Right renal cortex interstitium (tissue), 3 donors: ENCODE results near the gene SLC16A12. TPM values are rescaled to one million over a fixed set of nuclear protein-coding genes. Genes with fewer than 3 reads are reported as not detected.
"Not testable (repeated sequence)": the region's sequence is repeated elsewhere in the genome, so short reads cannot be mapped to it uniquely, and the experiment has no call there.

Experiments used
- DNase-seq, 3 donors: peaks; one replicate each; pipeline ENCODE4 v3.0.0-alpha.2; 2013; ENCODE audit warnings: low read depth in 3 of 3, low spot score in 2 of 3
- polyA plus RNA-seq, 3 donors: library from polyadenylated mRNA; unstranded; fragments of 120-200 nt; gene quantifications; one replicate each; pipeline ENCODE4 v1.2.1, GENCODE V29; 2013; ENCODE audit not compliant: insufficient read length in 3 of 3

Gene SLC16A12
- polyA plus RNA-seq, 3 donors, result 27.8 to 34.1 (median 33.0) TPM

DNA sequence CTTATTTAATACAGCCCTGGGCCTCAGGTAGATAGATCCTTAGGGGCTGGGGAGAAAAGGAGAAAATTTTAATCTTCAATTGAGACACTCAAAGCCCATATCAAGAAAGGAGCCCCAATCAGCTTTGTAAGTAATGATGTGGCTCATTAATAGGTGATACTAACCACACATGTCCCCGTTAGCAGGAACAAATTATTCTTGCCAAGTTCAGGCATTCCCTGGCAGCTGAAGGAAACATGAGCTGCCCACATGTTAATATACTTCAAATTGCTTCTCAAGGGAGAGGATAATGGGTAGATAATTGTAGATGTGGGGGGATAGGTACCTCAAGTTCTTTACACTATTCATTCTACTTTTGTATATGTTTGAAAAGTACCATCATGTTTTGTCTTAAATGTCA lies 106.5 kb downstream of the SLC16A12 start:
- no peak for DNase-seq

DNA sequence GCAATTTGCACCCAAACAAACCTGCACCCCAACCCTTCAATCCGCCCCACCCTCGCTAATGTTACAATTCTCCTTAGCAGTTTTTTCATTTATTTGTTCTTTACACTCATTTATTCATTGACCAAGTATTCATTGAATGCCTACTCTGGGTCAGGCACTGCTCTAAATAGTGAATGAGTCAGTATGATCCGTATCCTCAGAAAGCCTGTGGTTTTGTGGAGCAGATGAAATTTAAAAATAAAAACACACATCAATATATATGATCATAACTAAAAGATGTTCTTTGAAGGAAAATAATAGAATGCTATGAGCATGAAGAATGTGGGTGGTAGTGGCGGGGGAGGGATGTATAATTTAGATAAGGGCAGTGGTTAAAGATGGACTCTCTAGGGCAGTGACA lies 107.8 kb downstream of the SLC16A12 start:
- no peak for DNase-seq

DNA sequence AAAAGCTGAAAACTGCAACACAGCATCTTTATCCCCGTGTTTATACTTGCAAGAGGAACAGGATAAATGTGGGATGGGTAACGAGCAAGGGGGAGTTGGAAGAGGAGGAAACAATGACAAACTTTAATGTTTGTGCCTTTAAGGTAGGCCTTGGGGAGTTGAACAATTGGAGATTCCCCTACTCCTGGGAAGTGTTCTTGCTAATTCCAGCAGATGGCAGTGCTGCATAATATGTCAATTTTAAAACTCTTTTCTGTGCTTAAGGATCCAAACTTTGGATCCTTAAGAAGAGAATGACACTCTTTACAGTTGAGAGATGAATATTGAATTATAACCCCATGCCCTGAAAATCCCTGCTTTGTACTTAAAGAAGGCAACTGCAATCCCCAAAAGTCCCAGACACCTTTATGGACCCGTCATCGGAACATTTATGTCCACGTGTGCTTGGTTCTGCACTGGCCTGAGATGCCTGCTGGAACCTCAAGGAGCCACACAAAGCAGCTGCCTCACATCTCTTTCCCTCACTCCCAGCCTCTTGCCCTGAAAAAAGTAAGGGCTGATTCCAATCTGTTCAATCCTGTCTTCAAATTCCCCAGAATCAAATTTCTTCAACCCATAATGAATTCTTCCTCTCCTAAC lies 109.0 kb downstream of the SLC16A12 start:
- peak in 1 of 3 donors; percentile 47 for DNase-seq

DNA sequence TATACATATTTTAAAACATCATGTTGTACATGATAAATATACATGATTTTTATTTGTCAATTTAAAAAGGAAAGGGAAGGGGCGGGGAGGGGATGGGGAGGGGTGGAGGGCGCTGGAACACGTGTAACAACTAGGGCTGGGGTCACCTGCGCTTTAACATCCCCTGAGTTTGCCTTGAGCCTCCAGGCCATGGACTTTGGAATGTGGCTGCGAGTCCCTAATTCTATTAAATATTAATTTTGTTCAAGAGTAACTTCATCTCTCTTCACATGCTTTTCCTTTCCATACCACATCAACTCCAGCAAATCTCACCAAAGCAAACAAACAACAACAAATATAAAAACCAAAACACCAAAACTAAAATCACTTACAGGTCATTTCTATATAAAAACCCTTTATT lies 110.4 kb downstream of the SLC16A12 start:
- DNase-seq, result no peak

DNA sequence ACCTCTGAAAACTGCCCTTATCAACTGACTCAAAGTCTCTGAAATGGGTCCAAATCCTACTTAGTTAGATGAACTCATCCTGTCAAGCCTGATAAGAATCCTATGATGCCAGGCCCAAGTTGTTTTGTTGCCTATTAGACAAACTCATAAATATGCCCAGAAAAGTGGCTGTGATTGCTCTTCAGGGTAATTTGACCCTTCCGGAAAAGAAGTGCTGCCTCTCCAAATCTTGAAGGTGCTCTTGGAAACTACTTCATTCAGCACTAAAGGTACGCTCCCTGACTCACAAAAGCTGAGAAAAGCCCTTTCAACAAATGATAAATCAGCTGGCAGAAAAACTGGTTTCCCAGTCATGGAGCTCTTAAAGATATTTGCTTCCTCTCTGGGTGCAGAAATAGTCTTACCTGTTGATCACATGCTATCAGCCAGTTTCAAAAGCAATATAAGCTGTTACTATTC lies 114.3 kb downstream of the SLC16A12 start:
- DNase-seq, result no peak

DNA sequence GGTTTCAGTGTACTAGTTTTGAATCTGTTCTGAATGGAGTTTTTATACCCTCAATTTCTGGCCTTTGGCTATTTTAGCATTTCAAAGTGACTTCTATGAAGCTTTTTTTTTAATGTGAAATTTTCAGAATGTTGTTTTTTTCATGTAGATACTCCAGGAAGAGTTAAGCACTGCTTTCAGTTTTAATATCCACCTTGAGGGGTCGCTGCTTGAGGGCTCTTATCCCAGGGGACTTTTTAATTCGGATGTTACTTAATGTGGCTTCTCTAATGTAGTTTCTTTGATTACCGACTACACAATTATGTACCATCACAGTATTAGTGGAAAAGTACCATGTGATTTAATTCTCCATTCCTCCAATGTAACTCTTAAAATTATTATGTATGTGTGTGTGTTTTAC lies 115.8 kb downstream of the SLC16A12 start:
- no peak for DNase-seq

DNA sequence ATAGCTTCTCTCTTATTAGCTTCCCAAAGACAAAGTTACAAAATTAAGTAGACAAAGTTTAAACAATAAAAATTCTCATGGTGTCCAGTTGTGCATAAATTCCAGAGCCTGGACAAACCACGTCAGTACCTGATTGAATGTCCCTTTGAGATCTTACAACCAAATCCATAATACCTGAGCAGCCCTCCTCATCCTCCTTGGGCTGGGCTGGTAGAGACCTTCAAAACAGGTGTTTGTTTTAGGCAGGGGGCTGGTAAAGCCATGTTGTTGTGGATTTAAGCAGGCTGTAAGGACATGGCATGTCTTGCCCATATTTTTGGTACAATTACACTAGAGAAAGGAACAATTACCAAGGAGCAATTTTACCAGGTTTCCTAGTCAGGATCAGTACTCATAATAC lies 118.9 kb downstream of the SLC16A12 start:
- no peak for DNase-seq

DNA sequence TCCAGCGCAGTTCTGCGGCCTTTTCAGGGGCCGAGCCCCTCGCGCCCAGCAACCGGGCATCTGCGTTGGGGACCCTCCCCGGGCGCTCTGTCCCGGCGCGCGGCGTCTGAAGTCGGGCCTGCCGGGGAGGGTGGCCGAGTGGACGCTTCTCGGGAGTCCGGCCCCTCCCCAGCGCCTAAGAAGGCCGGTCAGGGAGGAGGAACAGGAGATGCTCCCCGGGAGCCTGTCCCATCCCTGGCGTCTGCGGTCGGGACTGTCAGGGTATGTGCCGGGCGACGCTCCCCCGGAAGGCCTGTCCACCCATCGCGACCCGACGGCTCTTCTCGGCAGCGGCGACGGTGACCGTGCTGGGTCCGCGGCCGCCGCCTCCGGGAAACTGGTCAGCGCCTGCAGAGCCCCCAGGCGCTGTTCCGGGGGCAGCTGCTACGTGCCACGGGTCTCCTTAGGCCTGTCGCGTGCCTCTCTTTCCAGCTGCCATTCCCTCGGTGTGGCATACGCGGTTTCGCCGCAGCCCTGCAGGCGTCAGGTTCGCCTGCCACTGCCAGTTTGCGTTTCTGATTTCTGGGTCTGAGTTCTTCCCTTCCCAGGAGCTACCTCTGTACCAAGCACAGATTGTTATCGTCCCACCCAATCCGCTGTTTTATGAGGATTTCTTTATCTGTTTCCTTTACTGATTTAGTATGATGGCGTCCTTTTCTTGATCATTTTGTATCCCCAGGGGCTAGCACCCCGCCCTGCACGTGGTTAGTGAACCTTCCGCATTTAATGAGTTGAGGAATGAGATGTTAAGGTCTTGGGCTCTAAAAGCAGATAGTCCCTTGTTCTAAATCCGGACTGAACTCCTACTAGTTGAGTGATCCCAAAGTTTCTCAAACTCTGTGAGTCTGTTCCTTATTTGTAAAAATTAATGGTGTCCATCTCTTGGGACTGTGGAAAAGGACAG lies 120.2 kb downstream of the SLC16A12 start:
- DNase-seq, result no peak

DNA sequence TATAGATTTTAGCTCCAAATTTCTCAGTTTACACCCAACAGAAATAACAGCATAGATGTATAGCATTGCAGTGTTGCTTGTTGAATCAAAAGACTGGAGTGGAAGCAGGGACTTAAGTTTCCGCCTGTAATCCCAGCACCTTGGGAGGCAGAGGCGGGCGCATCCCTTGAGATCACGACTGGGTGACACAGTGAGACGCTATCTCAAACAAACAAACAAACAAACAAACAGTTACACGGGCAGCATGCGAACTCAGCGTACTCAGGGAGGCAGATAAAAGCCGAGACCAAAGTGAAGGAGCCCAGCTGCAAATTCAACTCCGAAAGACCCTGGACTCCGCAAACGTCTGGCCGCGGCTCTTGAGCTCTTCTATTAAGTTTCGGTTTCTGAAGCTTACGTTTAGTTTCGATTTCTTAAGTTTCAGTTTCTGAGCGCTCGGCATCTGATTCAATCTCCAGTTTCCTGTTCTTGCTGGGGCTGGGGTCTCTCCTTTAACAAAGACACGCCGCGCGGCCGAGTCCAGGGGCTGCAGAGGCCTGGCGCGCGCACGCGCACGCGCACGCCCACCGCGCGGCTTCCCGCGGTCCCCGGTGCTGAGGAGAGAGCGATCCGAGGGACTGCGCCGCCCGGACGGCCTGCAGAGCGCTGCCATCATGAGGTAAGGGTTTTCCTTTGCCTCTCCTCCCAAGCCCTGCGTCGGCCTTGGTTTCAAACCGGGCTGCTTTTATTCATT lies 121.1 kb downstream of the SLC16A12 start, which contains the start of gene IFIT5:
TSS of gene IFIT5 (plus strand) at position 423 of the 733 bp plus-strand sequence. CDS start at position 654, 231 bp downstream.
- peak; percentile 77 to 82 (median 78) for DNase-seq

DNA sequence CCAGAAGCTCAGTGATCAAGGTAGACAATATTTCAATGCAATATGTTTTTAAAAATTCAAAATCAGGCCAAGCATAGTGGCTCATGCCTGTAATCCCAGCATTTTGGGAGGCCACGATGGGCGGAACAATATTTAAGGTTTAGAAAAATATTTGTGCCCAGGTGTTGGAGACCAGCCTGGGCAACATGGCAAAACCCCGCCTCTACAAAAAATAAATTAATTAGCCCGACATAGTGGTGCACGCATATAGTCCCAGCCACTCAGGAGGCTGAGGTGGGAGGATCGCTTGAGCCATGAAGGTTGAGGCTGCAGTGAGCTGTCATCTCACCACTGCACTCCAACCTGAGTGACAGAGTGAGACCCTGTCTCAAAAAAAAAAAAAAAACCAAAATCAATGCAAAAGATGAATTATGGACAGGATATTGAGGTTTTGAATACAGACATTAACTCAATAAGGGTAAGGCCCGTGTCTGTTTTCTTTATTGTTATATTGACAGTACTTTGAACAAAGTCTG lies 121.9 kb downstream of the SLC16A12 start:
- DNase-seq, result no peak

DNA sequence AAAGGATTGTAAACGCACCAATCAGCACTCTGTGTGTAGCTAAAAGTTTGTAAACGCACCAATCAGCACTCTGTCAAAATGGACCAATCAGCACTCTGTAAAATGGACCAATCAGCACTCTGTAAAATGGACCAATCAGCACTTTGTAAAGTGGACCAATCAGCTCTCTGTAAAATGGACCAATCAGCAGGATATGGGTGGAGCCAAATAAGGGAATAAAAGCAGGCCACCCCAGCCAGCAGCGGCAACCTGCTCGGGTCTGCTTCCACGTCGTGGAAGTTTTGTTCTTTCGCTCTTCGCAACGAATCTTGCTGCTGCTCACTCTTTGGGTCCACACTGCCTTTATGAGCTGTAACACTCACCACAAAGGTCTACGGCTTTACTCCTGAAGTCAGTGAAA lies 123.1 kb downstream of the SLC16A12 start:
- not testable (repeated sequence) for DNase-seq

DNA sequence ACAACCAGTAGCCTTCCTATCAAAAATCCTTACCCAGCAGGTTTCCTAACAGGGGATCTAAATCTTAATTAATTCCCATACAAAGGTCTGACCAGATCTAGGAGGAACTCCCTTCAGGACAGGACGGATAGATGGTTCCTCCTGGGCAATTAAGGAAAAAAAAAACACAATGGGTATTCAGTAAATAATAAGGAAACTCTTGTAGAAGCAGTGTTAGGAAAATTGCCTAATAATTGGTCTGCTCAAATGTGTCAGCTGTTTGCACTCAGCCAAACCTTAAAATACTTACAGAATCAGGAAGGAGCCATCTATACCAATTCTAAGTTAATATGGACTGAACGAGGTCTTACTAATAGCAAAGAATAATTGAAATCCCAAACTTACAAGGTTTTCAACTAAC lies 124.3 kb downstream of the SLC16A12 start:
- not testable (repeated sequence) for DNase-seq

DNA sequence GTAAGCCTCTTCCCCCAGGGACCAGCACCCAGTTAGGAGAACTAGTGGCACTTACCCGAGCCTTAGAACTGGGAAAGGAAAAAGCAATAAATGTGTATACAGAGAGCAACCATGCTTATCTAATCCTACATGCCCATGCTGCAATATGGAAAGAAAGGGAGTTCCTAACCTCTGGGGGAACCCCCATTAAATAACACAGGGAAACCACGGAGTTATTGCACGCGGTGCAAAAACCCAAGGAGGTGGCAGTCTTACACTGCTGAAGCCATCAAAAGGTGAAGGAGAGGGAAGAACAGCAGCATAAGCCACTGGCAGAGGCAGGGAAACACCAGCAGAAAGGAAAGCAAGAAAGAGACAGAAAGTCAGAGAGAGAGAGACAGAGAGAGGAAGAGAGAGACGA lies 124.8 kb downstream of the SLC16A12 start:
- DNase-seq, result not testable (repeated sequence)

DNA sequence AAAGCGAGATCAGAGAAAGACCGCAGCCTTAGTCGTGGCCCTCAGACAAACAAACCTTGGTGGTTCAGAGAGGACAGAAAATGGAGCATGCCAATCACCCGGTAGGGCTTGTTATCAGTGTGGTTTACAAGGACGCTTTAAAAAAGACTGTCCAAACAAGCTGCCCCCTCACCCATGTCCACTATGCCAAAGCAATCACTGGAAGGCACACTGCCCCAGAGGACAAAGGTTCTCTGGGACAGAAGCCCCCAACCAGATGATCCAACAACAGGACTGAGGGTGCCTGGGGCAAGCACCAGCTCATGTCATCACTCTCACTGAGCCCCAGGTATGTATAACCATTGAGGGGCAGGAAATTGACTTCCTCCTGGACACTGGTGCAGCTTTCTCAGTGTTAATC lies 126.1 kb downstream of the SLC16A12 start:
- DNase-seq, result not testable (repeated sequence)

DNA sequence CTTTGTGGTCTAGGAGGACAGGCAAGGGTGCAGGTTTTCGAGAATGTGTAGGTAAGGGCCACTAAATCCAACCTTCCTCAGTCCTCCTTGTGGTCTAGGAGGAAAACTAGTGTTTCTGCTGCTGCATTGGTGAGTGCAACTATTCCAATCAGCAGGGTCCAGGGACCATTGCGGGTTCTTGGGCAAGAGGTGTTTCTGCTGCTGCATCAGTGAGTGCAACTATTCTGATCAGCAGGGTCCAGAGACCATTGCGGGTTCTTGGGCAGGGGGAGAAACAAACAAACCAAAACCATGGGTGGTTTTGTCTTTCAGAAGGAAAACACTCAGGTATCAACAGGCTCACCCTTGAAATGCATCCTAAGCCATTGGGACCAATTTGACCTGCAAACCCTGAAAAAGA lies 127.6 kb downstream of the SLC16A12 start:
- DNase-seq, result not testable (repeated sequence)

DNA sequence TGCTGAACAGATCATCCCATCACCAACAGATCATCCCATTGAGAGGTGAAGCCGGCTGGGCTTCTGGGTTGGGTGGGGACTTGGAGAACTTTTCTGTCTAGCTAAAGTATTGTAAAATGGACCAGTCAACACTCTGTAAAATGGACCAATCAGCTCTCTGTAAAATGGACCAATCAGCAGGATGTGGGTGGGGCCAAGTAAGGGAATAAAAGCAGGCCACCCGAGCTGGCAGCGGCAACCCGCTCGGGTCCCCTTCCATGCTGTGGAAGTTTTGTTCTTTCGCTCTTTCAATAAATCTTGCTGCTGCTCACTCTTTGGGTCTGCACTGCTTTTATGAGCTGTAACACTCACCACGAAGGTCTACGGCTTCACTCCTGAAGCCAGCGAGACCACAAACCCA lies 129.2 kb downstream of the SLC16A12 start:
- DNase-seq, result not testable (repeated sequence)

DNA sequence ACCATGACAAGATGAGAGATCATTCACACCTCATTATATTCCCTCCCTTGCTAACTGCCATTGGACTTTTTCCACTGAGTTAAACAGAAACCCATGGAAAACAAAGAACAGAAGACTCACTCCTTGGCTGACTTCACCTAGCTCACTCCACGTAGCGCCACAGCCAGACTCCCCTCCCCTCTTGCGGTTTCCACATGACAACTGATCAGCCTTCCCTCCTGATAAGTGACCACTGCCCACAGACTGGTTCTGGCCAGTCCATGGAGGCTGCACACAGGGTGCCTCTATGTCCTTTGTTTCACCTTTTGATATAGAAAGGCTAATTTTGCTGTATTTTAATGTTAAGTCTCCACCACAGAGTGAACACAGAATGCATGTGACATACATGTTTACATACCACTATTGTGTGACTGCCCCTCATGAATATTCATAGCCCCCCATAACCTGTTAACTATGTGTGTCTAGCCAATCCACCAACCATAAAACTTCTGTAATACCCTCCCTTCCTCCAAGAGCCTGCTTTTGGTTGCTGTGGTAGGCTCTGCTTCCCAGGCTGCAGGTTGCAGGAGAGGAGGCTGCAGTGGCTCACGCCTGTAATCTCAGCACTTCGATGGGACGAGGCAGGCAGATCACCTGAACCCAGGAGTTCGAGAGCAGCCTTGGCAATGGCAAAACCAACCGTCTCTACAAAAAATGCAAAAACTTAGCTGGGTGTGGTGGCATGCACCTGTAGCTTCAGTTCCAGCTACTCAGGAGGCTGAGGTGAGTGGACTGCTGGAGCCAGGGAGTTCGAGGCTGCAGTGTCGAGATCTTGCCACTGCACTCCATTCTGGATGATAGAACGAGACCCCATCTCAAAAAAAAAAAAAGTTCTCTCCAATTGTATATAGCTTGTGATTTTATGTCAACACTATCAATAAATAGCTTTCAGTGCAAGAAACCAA lies 131.0 kb downstream of the SLC16A12 start:
- DNase-seq, result no peak

DNA sequence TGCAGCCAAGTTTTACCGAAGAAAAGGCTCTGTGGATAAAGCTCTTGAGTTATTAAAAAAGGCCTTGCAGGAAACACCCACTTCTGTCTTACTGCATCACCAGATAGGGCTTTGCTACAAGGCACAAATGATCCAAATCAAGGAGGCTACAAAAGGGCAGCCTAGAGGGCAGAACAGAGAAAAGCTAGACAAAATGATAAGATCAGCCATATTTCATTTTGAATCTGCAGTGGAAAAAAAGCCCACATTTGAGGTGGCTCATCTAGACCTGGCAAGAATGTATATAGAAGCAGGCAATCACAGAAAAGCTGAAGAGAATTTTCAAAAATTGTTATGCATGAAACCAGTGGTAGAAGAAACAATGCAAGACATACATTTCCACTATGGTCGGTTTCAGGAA lies 132.4 kb downstream of the SLC16A12 start:
- no peak for DNase-seq

DNA sequence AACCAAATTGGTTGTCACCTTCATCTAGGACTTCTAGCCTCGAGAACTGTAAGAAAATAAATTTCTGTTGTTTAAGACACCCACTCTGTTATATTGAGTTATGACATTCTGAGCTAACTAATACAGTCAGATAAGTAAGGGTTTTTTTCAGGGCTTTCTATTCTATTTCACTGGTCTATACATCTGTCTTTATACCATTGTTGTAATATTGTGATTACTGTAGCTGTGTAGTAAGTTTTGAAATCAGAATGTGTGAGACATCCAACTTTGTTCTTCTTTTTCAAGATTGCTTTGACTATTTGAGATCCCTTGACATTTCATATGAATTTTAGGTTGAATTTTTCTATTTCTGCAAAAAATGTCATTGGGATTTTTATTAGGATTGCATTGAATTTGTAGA lies 135.4 kb downstream of the SLC16A12 start:
- DNase-seq, result no peak
